Stimulated activated CD4-positive, alpha-beta T cell treated with anti-CD3 and anti-CD28 coated beads, Interleukin-2, amount 100 ng/mL, for 48 hours (primary cell): ENCODE results near the gene PRKRIP1.
A peak's percentile ranks its signal among the peaks of the same experiment; 100 is the strongest.
"Not testable (repeated sequence)": the region's sequence is repeated elsewhere in the genome, so short reads cannot be mapped to it uniquely, and the experiment has no call there.

ENCODE experiments used
- DNase-seq, 2 donors: peaks; one replicate each; pipeline ENCODE4 v3.0.0-alpha.2; 2020

PRKRIP1 gene

GRCh38 chr7:102460467-102460866 is 64.3 kb downstream of the PRKRIP1 start:
- DNase-seq: no peak

- DNase-seq: no peak
Measured at GRCh38 chr7:102463841-102464576, 67.8 kb downstream of the PRKRIP1 start.

GRCh38 chr7:102464577-102465280 is 68.6 kb downstream of the PRKRIP1 start, which contains the start of the genes ALKBH4 and LRWD1:
Gene ALKBH4 (minus strand): TSS chr7:102464863. CDS start chr7:102464836, 27 bp downstream.
Gene LRWD1 (plus strand): TSS chr7:102464984. CDS start chr7:102465081, 97 bp downstream.
- peak; percentile 97 to 98 for DNase-seq

GRCh38 chr7:102466097-102466496 is 69.9 kb downstream of the PRKRIP1 start:
- DNase-seq: no peak

- DNase-seq: no peak
Measured at GRCh38 chr7:102467581-102468477, 71.7 kb downstream of the PRKRIP1 start.

- DNase-seq: no peak
Measured at GRCh38 chr7:102468478-102469350, 72.6 kb downstream of the PRKRIP1 start.

GRCh38 chr7:102469351-102469971 is 73.3 kb downstream of the PRKRIP1 start:
- DNase-seq: no peak

GRCh38 chr7:102469972-102470825 is 74.0 kb downstream of the PRKRIP1 start:
- DNase-seq: no peak

GRCh38 chr7:102471791-102472125 is 75.6 kb downstream of the PRKRIP1 start:
- DNase-seq: no peak

GRCh38 chr7:102472126-102473041 is 76.2 kb downstream of the PRKRIP1 start:
- no peak for DNase-seq

GRCh38 chr7:102473271-102473991 is 77.3 kb downstream of the PRKRIP1 start:
- no peak for DNase-seq

GRCh38 chr7:102474116-102474515 is 78.0 kb downstream of the PRKRIP1 start:
- DNase-seq: not testable (repeated sequence)

GRCh38 chr7:102474736-102475435 is 78.7 kb downstream of the PRKRIP1 start:
- DNase-seq: not testable (repeated sequence)
